ENCODE measurements around the gene GADD45A. TPM values are rescaled to one million over a fixed set of nuclear protein-coding genes. Genes with fewer than 3 reads are reported as not detected.

Gene GADD45A
- total and polyA plus RNA-seq, 9 of the 15 experiments (the other 6 are each of a cell fraction or from before 2014, with no cell fraction given) = 21.3 to 156 (median 62.1) TPM

DNA sequence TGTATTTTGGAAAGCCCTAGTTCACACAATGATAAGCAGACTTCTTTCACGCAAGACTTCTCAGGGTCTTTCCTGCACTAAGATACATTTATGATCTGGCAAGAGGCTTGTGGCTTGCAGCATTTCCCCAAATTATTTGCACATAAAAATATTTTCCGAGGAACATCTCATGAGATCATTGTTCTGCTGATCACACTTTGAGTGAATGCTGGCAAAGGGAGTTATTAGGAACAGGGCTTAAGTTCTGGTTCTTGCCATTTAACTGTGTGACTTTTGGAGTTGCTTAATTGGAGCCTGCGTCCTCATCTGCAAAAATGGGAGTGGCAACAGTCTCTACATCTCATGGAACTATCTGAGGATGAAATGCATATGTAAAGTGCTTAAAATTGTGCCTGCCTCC, 50.2 kb downstream of the GADD45A start (continued):
- 0 out of 2 replicates have a peak, but pooled peaks have one; percentile 2 for TF ChIP-seq HSF4 (CRISPR knock-in tag; IDR thresholded peaks at IDR 0.05; ENCODE audit: borderline replicate concordance)
- TF ChIP-seq COPS2 (conservative IDR thresholded peaks at IDR 0.05) = no peak
- TF ChIP-seq TAF1 (IDR thresholded peaks at IDR 0.05; ENCODE audit: control insufficient read depth, extremely low read depth, insufficient read depth, low read length, severe bottlenecking) = no peak
- TF ChIP-seq, protein P1, sequence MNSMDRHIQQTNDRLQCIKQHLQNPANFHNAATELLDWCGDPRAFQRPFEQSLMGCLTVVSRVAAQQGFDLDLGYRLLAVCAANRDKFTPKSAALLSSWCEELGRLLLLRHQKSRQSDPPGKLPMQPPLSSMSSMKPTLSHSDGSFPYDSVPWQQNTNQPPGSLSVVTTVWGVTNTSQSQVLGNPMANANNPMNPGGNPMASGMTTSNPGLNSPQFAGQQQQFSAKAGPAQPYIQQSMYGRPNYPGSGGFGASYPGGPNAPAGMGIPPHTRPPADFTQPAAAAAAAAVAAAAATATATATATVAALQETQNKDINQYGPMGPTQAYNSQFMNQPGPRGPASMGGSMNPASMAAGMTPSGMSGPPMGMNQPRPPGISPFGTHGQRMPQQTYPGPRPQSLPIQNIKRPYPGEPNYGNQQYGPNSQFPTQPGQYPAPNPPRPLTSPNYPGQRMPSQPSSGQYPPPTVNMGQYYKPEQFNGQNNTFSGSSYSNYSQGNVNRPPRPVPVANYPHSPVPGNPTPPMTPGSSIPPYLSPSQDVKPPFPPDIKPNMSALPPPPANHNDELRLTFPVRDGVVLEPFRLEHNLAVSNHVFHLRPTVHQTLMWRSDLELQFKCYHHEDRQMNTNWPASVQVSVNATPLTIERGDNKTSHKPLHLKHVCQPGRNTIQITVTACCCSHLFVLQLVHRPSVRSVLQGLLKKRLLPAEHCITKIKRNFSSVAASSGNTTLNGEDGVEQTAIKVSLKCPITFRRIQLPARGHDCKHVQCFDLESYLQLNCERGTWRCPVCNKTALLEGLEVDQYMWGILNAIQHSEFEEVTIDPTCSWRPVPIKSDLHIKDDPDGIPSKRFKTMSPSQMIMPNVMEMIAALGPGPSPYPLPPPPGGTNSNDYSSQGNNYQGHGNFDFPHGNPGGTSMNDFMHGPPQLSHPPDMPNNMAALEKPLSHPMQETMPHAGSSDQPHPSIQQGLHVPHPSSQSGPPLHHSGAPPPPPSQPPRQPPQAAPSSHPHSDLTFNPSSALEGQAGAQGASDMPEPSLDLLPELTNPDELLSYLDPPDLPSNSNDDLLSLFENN (IDR thresholded peaks at IDR 0.05; ENCODE audit: low read depth in 2 of 2, low read length in 2 of 2) = no peak
- TF ChIP-seq, protein P2, sequence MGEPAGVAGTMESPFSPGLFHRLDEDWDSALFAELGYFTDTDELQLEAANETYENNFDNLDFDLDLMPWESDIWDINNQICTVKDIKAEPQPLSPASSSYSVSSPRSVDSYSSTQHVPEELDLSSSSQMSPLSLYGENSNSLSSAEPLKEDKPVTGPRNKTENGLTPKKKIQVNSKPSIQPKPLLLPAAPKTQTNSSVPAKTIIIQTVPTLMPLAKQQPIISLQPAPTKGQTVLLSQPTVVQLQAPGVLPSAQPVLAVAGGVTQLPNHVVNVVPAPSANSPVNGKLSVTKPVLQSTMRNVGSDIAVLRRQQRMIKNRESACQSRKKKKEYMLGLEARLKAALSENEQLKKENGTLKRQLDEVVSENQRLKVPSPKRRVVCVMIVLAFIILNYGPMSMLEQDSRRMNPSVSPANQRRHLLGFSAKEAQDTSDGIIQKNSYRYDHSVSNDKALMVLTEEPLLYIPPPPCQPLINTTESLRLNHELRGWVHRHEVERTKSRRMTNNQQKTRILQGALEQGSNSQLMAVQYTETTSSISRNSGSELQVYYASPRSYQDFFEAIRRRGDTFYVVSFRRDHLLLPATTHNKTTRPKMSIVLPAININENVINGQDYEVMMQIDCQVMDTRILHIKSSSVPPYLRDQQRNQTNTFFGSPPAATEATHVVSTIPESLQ (CRISPR knock-in tag; IDR thresholded peaks at IDR 0.05) = no peak
- no peak for TF ChIP-seq MCM2 (IDR thresholded peaks at IDR 0.05; ENCODE audit: low read depth)
- no peak for TF ChIP-seq TOE1 (IDR thresholded peaks at IDR 0.05; ENCODE audit: borderline replicate concordance)
- no peak for TF ChIP-seq TOE1 (CRISPR knock-in tag; IDR thresholded peaks at IDR 0.05; ENCODE audit: borderline replicate concordance, low read depth)
